Measurements from ENCODE around the gene BNIP3. TPM values are rescaled to one million over a fixed set of nuclear protein-coding genes. Genes with fewer than 3 reads are reported as not detected.

BNIP3 gene
- total RNA-seq, 4 donors from 2014 or later = 118 to 175 (median 137) TPM

GRCh38 chr10:131982796-131983195, 1.1 kb upstream of the BNIP3 start:
- TF ChIP-seq POLR2A (IDR thresholded peaks at IDR 0.05) (no peak), CTCF (IDR thresholded peaks at IDR 0.05) (no peak), EP300 (IDR thresholded peaks at IDR 0.05) (no peak)
- H3K27ac ChIP-seq = peak overlapping the region; percentile 59 to 84 (median 74)
- peak overlapping the region; percentile 66 to 87 (median 76) for H3K4me3 ChIP-seq
- peaks cover 0 to 12% (median 0%) of the 10 kb centered on the region in 4 donors for H3K9me3 ChIP-seq
- H3K4me1 ChIP-seq = peaks cover 0 to 34% (median 8%) of the 10 kb centered on the region in 4 donors
- peaks cover 0 to 1% (median 0%) of the 10 kb centered on the region in 3 donors for H3K36me3 ChIP-seq
- no peaks in the 10 kb centered on the region for H3K27me3 ChIP-seq
- no peak for DNase-seq (ENCODE audit: low spot score in 2 of 2)
- WGBS, 2 donors = 74 to 76% methylated on average over 17 to 19 of the region's 21 CpGs

- peak overlapping the region; percentile 66 to 87 (median 76) for H3K4me3 ChIP-seq
- H3K9me3 ChIP-seq = peaks cover 0 to 12% (median 0%) of the 10 kb centered on the region in 4 donors
- DNase-seq (ENCODE audit: low spot score in 2 of 2) = no peak
- no peak for TF ChIP-seq EP300 (IDR thresholded peaks at IDR 0.05)
- TF ChIP-seq POLR2A (IDR thresholded peaks at IDR 0.05) = peak; percentile 63 to 80
- H3K4me1 ChIP-seq = peaks cover 0 to 34% (median 8%) of the 10 kb centered on the region in 4 donors
- H3K27me3 ChIP-seq = no peaks in the 10 kb centered on the region
- WGBS, 2 donors = 0% methylated on average over 10 to 14 of the region's 83 CpGs
- H3K36me3 ChIP-seq = peaks cover 0 to 7% (median 0%) of the 10 kb centered on the region in 3 donors
- peak overlapping the region; percentile 59 to 84 (median 74) for H3K27ac ChIP-seq
Measured at GRCh38 chr10:131982185-131982756, 548 bp upstream of the BNIP3 start.

- Histone ChIP-seq H3K36me3 (peaks cover 0 to 14% (median 0%) of the 10 kb centered on the region in 3 donors), H3K27ac (peak overlapping the region in 3 of 4 donors; percentile 84 to 89 (median 87)), H3K27me3 (no peaks in the 10 kb centered on the region), H3K9me3 (peaks cover 0 to 4% (median 0%) of the 10 kb centered on the region in 4 donors), H3K4me3 (peak overlapping the region; percentile 84 to 87 (median 86)), H3K4me1 (peaks cover 0 to 34% (median 8%) of the 10 kb centered on the region in 4 donors)
- no peak for DNase-seq (ENCODE audit: low spot score in 2 of 2)
- TF ChIP-seq POLR2A (IDR thresholded peaks at IDR 0.05) (no peak), EP300 (IDR thresholded peaks at IDR 0.05) (no peak), CTCF (IDR thresholded peaks at IDR 0.05) (no peak)
- 5 to 13% methylated on average over 27 to 31 of the region's 31 CpGs for WGBS, 2 donors
Measured at GRCh38 chr10:131980761-131981428, 828 bp downstream of the BNIP3 start.

DNA sequence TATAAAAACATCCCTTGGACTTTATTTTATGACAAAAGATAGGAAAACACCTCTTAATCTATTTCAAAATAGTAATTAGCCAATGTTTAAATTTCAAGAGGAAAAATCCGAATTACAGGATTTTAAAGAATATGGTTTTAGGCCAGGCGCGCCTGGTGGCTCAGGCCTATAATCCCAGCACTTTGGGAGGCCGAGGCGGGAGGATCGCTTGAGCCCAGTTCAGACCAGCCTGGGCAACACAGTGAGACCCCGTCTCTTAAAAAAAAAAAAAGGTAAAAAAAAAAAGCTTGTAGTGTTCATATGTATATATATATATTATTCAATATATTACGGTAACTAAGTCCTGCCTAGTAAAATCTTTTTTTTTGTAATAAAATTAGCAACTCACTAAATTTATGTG, 1.4 kb downstream of the BNIP3 start:
- H3K27me3 ChIP-seq = no peaks in the 10 kb centered on the region
- H3K36me3 ChIP-seq = peaks cover 0 to 19% (median 0%) of the 10 kb centered on the region in 3 donors
- H3K4me1 ChIP-seq = peaks cover 0 to 34% (median 8%) of the 10 kb centered on the region in 4 donors
- DNase-seq (ENCODE audit: low spot score in 2 of 2) = no peak
- H3K27ac ChIP-seq = peak overlapping the region in 2 of 4 donors; percentile 22 to 71
- TF ChIP-seq POLR2A (IDR thresholded peaks at IDR 0.05) (no peak), CTCF (IDR thresholded peaks at IDR 0.05) (no peak), EP300 (IDR thresholded peaks at IDR 0.05) (no peak)
- no peaks in the 10 kb centered on the region for H3K9me3 ChIP-seq
- H3K4me3 ChIP-seq = peak overlapping the region; percentile 84 to 87 (median 86)
- WGBS, 2 donors = 90 to 91% methylated on average over 8 of the region's 8 CpGs

DNA sequence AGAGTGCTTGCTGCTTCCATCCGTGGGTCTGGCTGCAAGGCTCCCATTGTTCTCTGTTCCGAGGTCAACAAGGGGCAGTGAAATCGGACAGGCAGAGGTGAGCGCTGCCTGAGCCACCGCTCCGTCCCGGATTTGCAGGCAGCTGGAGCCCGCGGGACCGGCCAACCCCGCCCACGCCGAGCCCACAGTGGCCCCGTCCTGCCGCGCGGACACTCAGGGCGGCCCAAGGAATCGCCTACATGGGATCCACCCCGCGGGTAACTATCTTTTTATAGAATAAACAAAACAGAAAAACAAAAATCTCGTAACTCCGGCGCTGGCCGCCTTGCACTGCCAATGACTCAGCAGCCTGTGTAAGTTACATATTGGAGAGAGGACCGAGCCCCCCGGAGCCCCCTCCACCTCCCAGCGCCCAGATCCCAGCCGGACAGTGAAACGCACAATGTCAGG, 1.9 kb downstream of the BNIP3 start:
- no peak for DNase-seq (ENCODE audit: low spot score in 2 of 2)
- 11 to 20% methylated on average over 30 of the region's 30 CpGs for WGBS, 2 donors
- Histone ChIP-seq H3K4me1 (peaks cover 0 to 34% (median 8%) of the 10 kb centered on the region in 4 donors), H3K9me3 (no peaks in the 10 kb centered on the region), H3K27me3 (no peaks in the 10 kb centered on the region), H3K4me3 (peak overlapping the region; percentile 5 to 87 (median 46)), H3K36me3 (peaks cover 0 to 19% (median 0%) of the 10 kb centered on the region in 3 donors), H3K27ac (peak overlapping the region in 3 of 4 donors; percentile 22 to 71 (median 30))
- no peak for TF ChIP-seq CTCF (IDR thresholded peaks at IDR 0.05)
- TF ChIP-seq POLR2A (IDR thresholded peaks at IDR 0.05) = no peak
- no peak for TF ChIP-seq EP300 (IDR thresholded peaks at IDR 0.05)

Data from tibial nerve (tissue), 4 donors.